ENCODE data around the gene CROCC.
A peak's percentile ranks its signal among the peaks of the same experiment; 100 is the strongest.

The CROCC gene

GRCh38 chr1:16905110-16905867, 16.4 kb upstream of the CROCC start:
- TF ChIP-seq FOXP2 (optimal IDR thresholded peaks at IDR 0.05; ENCODE audit: borderline replicate concordance, extremely low read depth, extremely low read length, insufficient read depth) (no peak), POLR2AphosphoS5 (IDR thresholded peaks at IDR 0.05; ENCODE audit: low read depth, low read length) (peak; percentile 100), REST (IDR thresholded peaks at IDR 0.05; ENCODE audit: insufficient read depth in 1 of 2, low read depth in 2 of 2, low read length in 2 of 2) (peak in 1 of 2 experiments; percentile 38; a peak in 1 of 4 replicates), TAF1 (IDR thresholded peaks at IDR 0.05; ENCODE audit: borderline replicate concordance, insufficient read depth, low read length) (no peak; the same call in 1 of the 2 replicates), SIN3A (IDR thresholded peaks at IDR 0.05; ENCODE audit: borderline replicate concordance, insufficient read depth, low read length) (0 out of 2 replicates have a peak, but pooled peaks have one; percentile 82)

- no peak for TF ChIP-seq FOXP2 (optimal IDR thresholded peaks at IDR 0.05; ENCODE audit: borderline replicate concordance, extremely low read depth, extremely low read length, insufficient read depth)
- TF ChIP-seq SIN3A (IDR thresholded peaks at IDR 0.05; ENCODE audit: borderline replicate concordance, insufficient read depth, low read length) = no peak
- TF ChIP-seq TAF1 (IDR thresholded peaks at IDR 0.05; ENCODE audit: borderline replicate concordance, insufficient read depth, low read length) = no peak
- TF ChIP-seq POLR2AphosphoS5 (IDR thresholded peaks at IDR 0.05; ENCODE audit: low read depth, low read length) = no peak
- TF ChIP-seq REST (IDR thresholded peaks at IDR 0.05; ENCODE audit: insufficient read depth in 1 of 2, low read depth in 2 of 2, low read length in 2 of 2) = no peak
Observed at GRCh38 chr1:16905868-16906702, 15.6 kb upstream of the CROCC start.

GRCh38 chr1:16906873-16907272, 14.9 kb upstream of the CROCC start:
- TF ChIP-seq FOXP2 (optimal IDR thresholded peaks at IDR 0.05; ENCODE audit: borderline replicate concordance, extremely low read depth, extremely low read length, insufficient read depth) (no peak), POLR2AphosphoS5 (IDR thresholded peaks at IDR 0.05; ENCODE audit: low read depth, low read length) (no peak), REST (IDR thresholded peaks at IDR 0.05; ENCODE audit: insufficient read depth in 1 of 2, low read depth in 2 of 2, low read length in 2 of 2) (no peak), TAF1 (IDR thresholded peaks at IDR 0.05; ENCODE audit: borderline replicate concordance, insufficient read depth, low read length) (no peak), SIN3A (IDR thresholded peaks at IDR 0.05; ENCODE audit: borderline replicate concordance, insufficient read depth, low read length) (no peak)

- no peak for TF ChIP-seq REST (IDR thresholded peaks at IDR 0.05; ENCODE audit: insufficient read depth in 1 of 2, low read depth in 2 of 2, low read length in 2 of 2)
- TF ChIP-seq TAF1 (IDR thresholded peaks at IDR 0.05; ENCODE audit: borderline replicate concordance, insufficient read depth, low read length) = no peak
- TF ChIP-seq POLR2AphosphoS5 (IDR thresholded peaks at IDR 0.05; ENCODE audit: low read depth, low read length) = no peak
- no peak for TF ChIP-seq FOXP2 (optimal IDR thresholded peaks at IDR 0.05; ENCODE audit: borderline replicate concordance, extremely low read depth, extremely low read length, insufficient read depth)
Observed at GRCh38 chr1:16907870-16908758, 13.6 kb upstream of the CROCC start.

Data from PFSK-1 (cell line).